Neuron (in vitro differentiated cells): ENCODE measurements around the gene SNX21.
A peak's percentile ranks its signal among the peaks of the same experiment; 100 is the strongest.

Experiments used
- H2AFZ ChIP-seq: one replicate; pipeline ENCODE4 v1.6.1; 2013; ENCODE audit warnings: low read depth, mild to moderate bottlenecking, inconsistent platforms, low read length, moderate library complexity
- H3K27me3 ChIP-seq: one replicate; pipeline ENCODE4 v1.6.1; 2013; ENCODE audit warnings: low read length; ENCODE audit not compliant: insufficient read depth
- H3K36me3 ChIP-seq: one replicate; pipeline ENCODE4 v1.6.1; 2013; ENCODE audit warnings: low read length; ENCODE audit not compliant: insufficient read depth
- H3K4me1 ChIP-seq: one replicate; pipeline ENCODE4 v1.6.1; 2013; ENCODE audit warnings: low read length; ENCODE audit not compliant: insufficient read depth
- H3K4me3 ChIP-seq: 2 replicates; pipeline ENCODE4 v1.5.1; 2013; ENCODE audit warnings: mild to moderate bottlenecking, low read length, moderate library complexity
- H3K9me3 ChIP-seq: one replicate; pipeline ENCODE4 v1.6.1; 2013; ENCODE audit warnings: low read length

The SNX21 gene

GRCh38 chr20:45813489-45813888, 20.1 kb upstream of the SNX21 start:
- peaks cover 2% of the 10 kb centered on the region for H3K9me3 ChIP-seq
- H3K27me3 ChIP-seq: no peaks in the 10 kb centered on the region
- no peak overlapping the region for H2AFZ ChIP-seq
- peak overlapping the region; percentile 83 for H3K4me3 ChIP-seq
- H3K4me1 ChIP-seq: peaks cover 12% of the 10 kb centered on the region
- H3K36me3 ChIP-seq: peaks cover 46% of the 10 kb centered on the region

DNA sequence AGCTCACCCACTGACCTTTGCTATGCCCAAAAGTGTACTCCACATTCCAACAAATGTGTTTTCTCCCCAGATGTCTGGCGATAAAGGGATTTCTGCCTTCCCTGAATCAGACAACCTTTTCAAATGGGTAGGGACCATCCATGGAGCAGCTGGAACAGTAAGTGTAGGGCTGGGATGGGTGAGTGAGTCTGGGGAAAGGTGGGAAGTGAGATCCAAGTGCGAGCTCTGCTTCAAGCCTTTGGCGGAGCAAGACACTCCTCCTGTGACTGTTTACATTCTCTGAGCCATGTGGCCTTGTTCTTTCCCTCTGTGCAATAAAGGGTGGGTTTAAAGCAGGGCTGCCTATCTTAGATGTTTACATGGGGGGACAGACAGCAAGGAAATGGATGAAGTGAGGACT, 19.3 kb upstream of the SNX21 start:
- Histone ChIP-seq H3K4me3 (peak overlapping the region; percentile 9), H3K36me3 (peaks cover 40% of the 10 kb centered on the region), H2AFZ (no peak overlapping the region), H3K9me3 (peaks cover 2% of the 10 kb centered on the region), H3K4me1 (peaks cover 12% of the 10 kb centered on the region), H3K27me3 (no peaks in the 10 kb centered on the region)

DNA sequence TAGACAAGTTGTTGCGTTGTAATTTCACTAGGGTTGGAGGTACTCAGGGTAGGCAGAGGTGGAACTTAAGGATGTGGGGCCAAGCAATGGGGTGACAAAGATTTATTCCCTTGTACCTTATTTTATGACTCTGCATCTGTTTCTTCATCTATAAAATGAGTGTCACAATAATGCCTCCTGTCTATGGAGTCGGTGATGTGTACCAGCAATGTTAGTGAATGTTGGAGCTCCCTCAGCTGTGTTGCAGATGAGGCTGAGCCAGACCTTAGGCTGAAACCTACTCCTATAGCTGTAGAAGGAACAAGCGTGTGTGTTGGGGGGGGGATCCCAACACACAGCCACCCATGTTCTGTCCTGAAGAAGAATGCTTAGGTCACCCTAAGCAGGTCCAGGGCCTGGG, 16.6 kb upstream of the SNX21 start:
- H3K9me3 ChIP-seq: no peaks in the 10 kb centered on the region
- H3K27me3 ChIP-seq: no peaks in the 10 kb centered on the region
- H3K4me1 ChIP-seq: peaks cover 12% of the 10 kb centered on the region
- no peak overlapping the region for H2AFZ ChIP-seq
- peaks cover 19% of the 10 kb centered on the region for H3K36me3 ChIP-seq
- H3K4me3 ChIP-seq: no peak overlapping the region

- H2AFZ ChIP-seq: no peak overlapping the region
- peaks cover 12% of the 10 kb centered on the region for H3K4me1 ChIP-seq
- no peaks in the 10 kb centered on the region for H3K9me3 ChIP-seq
- H3K36me3 ChIP-seq: peaks cover 19% of the 10 kb centered on the region
- no peaks in the 10 kb centered on the region for H3K27me3 ChIP-seq
- H3K4me3 ChIP-seq: no peak overlapping the region
Measured at GRCh38 chr20:45817376-45818194, 16.0 kb upstream of the SNX21 start.

DNA sequence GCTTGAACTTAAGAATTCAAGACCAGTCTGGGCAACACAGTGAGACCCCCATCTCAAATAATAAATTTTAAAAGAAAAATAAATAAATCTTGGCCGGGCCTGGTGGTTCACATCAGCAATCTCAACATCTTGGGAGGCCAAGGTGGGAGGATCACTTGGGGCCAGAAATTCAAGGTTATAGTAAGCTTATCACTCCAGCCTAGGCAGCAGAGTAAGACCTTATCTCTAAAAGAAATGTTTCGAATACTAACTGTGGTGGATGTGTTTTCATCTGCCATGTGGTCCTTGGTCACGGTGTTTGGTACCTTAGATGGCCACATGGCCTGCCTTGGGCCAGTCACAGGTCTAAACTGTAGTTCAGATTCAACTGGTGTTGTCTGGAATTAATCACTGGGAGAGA, 15.4 kb upstream of the SNX21 start:
- no peaks in the 10 kb centered on the region for H3K9me3 ChIP-seq
- peaks cover 9% of the 10 kb centered on the region for H3K4me1 ChIP-seq
- peaks cover 19% of the 10 kb centered on the region for H3K36me3 ChIP-seq
- H2AFZ ChIP-seq: no peak overlapping the region
- no peak overlapping the region for H3K4me3 ChIP-seq
- H3K27me3 ChIP-seq: no peaks in the 10 kb centered on the region

DNA sequence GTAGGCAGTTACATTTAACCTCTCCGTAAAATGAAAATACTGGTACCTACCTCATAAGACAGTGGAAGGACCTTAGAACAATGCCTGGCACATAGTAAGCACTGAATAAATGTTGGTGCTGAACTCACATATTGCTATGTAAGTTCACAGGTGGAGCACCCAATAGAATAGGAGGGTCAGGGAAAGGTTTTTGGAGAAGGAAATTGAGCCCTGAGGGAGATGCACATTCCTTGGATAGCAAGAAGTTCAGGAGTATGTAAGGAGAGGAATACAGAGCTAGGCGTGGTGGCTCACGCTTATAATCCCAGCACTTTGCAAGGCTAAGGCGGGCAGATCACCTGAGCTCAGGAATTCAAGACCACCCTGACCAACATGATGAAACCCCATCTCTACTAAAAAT, 14.1 kb upstream of the SNX21 start:
- H3K4me1 ChIP-seq: peaks cover 2% of the 10 kb centered on the region
- peaks cover 13% of the 10 kb centered on the region for H3K36me3 ChIP-seq
- no peak overlapping the region for H3K4me3 ChIP-seq
- no peak overlapping the region for H2AFZ ChIP-seq
- H3K9me3 ChIP-seq: no peaks in the 10 kb centered on the region
- H3K27me3 ChIP-seq: no peaks in the 10 kb centered on the region

GRCh38 chr20:45821947-45822346, 11.7 kb upstream of the SNX21 start:
- Histone ChIP-seq H2AFZ (no peak overlapping the region), H3K36me3 (peaks cover 2% of the 10 kb centered on the region), H3K4me1 (peaks cover 5% of the 10 kb centered on the region), H3K9me3 (no peaks in the 10 kb centered on the region), H3K27me3 (no peaks in the 10 kb centered on the region), H3K4me3 (no peak overlapping the region)

- peaks cover 5% of the 10 kb centered on the region for H3K4me1 ChIP-seq
- no peak overlapping the region for H3K4me3 ChIP-seq
- no peaks in the 10 kb centered on the region for H3K27me3 ChIP-seq
- no peaks in the 10 kb centered on the region for H3K36me3 ChIP-seq
- no peak overlapping the region for H2AFZ ChIP-seq
- no peaks in the 10 kb centered on the region for H3K9me3 ChIP-seq
Measured at GRCh38 chr20:45822857-45823256, 10.7 kb upstream of the SNX21 start.

DNA sequence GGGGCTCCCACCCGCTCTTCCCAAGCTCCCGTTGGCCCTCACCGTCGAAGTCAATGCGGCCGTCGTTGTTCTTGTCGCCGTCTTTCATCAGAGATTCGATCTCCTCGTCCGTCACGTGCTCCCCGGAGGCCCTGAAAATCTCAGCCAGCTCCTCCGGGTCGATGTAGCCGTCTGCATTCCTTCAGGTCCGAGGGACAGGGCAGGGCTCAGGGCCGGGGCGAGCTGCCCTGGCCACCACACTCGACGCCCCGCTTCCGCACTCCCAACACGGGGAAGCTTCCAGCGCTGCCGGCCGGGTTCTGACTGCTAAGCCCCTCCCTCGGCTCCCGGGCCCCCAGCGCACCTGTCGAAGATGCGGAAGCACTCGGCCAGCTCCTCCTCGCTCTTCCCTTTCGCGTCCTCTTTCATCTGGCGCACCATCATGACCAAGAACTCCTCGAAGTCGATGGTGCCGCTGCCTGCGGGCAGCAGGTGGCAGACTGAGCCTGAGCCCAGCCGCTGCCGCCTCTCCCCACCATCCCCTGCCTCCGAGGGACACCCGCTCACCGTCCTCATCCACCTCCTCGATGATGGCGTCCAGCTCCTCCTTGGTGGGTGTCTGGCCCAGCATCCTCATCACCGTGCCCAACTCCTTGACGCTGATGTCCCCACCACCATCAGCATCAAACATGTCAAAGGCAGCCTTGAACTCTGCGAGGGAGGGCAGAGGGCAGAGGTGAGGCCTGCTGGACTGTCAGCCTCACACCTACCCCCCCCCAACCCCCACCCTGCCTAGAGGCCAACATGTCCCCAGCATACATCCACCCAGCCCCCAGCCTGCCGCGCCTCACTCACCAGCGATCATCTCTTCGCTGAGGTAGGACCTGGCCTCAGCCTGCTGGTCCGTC, 9.4 kb upstream of the SNX21 start:
- Histone ChIP-seq H3K4me1 (peaks cover 7% of the 10 kb centered on the region), H3K4me3 (no peak overlapping the region), H3K36me3 (no peaks in the 10 kb centered on the region), H2AFZ (no peak overlapping the region), H3K27me3 (no peaks in the 10 kb centered on the region), H3K9me3 (no peaks in the 10 kb centered on the region)

DNA sequence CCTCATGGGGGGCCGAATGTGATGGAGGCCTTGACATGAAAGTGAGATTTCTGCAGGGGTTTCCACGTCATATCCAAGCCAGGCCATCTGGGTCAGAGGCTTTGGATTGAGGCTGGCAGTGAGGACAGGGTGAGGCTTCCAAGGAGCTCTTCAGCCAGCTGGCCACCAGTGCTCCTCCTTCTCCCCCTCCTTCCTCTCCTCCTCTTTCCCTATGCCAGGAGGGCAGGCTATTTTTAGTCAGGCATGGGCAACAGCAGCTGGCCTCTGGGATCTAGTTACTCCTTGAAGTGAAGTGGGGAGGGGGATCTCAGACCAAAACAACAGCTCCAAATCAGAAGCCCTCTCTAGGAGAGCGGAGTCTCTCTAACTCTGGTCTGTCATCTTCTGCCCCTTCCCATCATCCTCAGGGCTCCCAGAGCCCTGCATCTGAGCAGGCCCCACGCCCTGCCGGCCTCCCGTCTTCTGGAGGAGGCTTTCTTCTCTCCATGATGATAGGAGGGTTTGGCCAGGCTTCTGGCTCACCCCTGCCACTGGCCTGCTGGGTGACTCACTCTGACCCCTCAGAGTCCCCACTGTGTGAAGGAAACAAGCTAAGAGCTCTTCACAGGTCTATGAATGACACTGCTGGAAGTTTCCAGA, 7.1 kb upstream of the SNX21 start:
- Histone ChIP-seq H3K36me3 (no peaks in the 10 kb centered on the region), H3K4me1 (peaks cover 7% of the 10 kb centered on the region), H2AFZ (no peak overlapping the region), H3K4me3 (no peak overlapping the region), H3K9me3 (no peaks in the 10 kb centered on the region), H3K27me3 (no peaks in the 10 kb centered on the region)

DNA sequence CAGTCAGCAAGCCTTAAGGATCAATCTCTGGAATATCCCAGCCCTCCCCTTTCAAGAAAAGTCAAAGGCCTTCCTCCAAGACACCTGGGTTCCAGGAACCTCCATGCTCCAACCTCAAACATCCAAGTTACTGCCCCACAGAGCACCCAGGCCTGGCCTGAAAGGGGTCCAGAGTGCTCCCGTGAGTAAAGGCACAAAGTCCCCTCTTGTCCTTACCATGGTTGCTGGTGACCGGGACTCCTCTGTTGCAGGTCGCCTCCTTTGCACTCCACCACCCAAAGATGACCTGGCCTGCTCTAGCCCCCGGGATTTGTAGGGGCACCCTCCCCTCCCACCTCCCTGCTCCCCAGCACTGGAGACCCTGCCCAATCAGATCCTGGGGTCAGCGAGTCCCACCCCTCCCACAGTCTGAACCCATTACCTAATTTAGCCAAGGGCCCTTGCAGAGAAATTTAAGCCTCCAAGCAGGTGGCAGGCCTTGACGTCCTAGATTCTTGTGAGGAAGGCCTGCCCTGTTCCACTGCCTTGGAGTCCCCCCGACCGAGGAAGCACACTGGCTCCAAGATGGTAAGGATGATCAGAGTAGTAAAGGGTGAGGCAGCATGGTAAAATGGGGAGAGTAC, 6.5 kb upstream of the SNX21 start, which contains the start of gene TNNC2:
Gene TNNC2 (minus strand): TSS at position 283 of the 623 bp plus-strand sequence. CDS start 64 bp downstream, at position 219.
- H3K4me1 ChIP-seq: peaks cover 7% of the 10 kb centered on the region
- H3K9me3 ChIP-seq: no peaks in the 10 kb centered on the region
- H3K36me3 ChIP-seq: no peaks in the 10 kb centered on the region
- no peaks in the 10 kb centered on the region for H3K27me3 ChIP-seq
- H3K4me3 ChIP-seq: no peak within 1 kb of the TSS
- no peak within 1 kb of the TSS for H2AFZ ChIP-seq

GRCh38 chr20:45827712-45828111, 5.9 kb upstream of the SNX21 start:
- H3K27me3 ChIP-seq: no peaks in the 10 kb centered on the region

More at GRCh38 chr20:45827712-45828111, 5.9 kb upstream of the SNX21 start:
- Histone ChIP-seq H3K4me3 (no peak overlapping the region), H3K4me1 (peaks cover 7% of the 10 kb centered on the region), H3K9me3 (no peaks in the 10 kb centered on the region), H2AFZ (no peak overlapping the region), H3K36me3 (no peaks in the 10 kb centered on the region)
